K562 (cell line): ENCODE measurements around the gene GPX5. TPM values are rescaled to one million over a fixed set of nuclear protein-coding genes. Genes with fewer than 3 reads are reported as not detected.

Experiments
- BACH1 ChIP-seq: fragments of 200-800 bp; sonication (Bioruptor generic); IDR thresholded peaks from 2 replicates; pipeline ENCODE4 v1.6.1; 2016; ENCODE audit warnings: missing genetic modification characterization, missing compliant biosample characterization
- HIVEP1 ChIP-seq: fragments of 250-450 bp; sonication (Bioruptor Pico); IDR thresholded peaks from 2 replicates; pipeline ENCODE4 v1.4.0; 2020; ENCODE audit warnings: mild to moderate bottlenecking
- LCOR ChIP-seq: sonication (generic); formaldehyde crosslinking; IDR thresholded peaks from 2 replicates; pipeline ENCODE4 v1.8.0; 2022; ENCODE audit warnings: mild to moderate bottlenecking, missing genetic modification reagents
- MAFF ChIP-seq: IDR thresholded peaks from 2 replicates; pipeline ENCODE4 v1.6.1; 2012; ENCODE audit warnings: low read length, improper control_type of control experiment
- NCOA1 ChIP-seq: fragments of 450-650 bp; IDR thresholded peaks from 2 replicates; pipeline ENCODE4 v1.6.1; 2016; ENCODE audit warnings: low read depth
- PTTG1 ChIP-seq: fragments of 450-650 bp; IDR thresholded peaks from 2 replicates; pipeline ENCODE4 v1.6.1; 2016; ENCODE audit warnings: low read depth, mild to moderate bottlenecking, missing genetic modification characterization, missing compliant biosample characterization
- SP1 ChIP-seq: sonication (generic); formaldehyde crosslinking; IDR thresholded peaks from 2 replicates; pipeline ENCODE4 v1.8.1; 2022; ENCODE audit warnings: mild to moderate bottlenecking, missing genetic modification reagents
- SREBF2 ChIP-seq: sonication (generic); formaldehyde crosslinking; IDR thresholded peaks from 2 replicates; pipeline ENCODE4 v1.4.0; 2020; ENCODE audit warnings: mild to moderate bottlenecking, missing genetic modification reagents
- TRIM24 ChIP-seq, 2 experiments: fragments of 450-650 bp; IDR thresholded peaks; 2 replicates each; pipeline ENCODE4 v1.6.1; 2016
- ZNF184 ChIP-seq: sonication (generic); formaldehyde crosslinking; IDR thresholded peaks from 2 replicates; pipeline ENCODE4 v1.5.0; 2020; ENCODE audit warnings: missing genetic modification reagents
- ZNF551 ChIP-seq: fragments of 250-450 bp; sonication (Bioruptor Pico); IDR thresholded peaks from 2 replicates; pipeline ENCODE4 v1.5.0; 2021; ENCODE audit warnings: mild to moderate bottlenecking, moderate library complexity
- polyA plus RNA-seq, 8 experiments: library from polyadenylated mRNA; depleted of rRNA in 4 of 8; stranded (reverse) in 5 of 8; unstranded in 3 of 8; fragments of >200 nt; fragmentation: Nextera tagmentation in 2 of 8; fragmentation: Illumina TruSeq in 1 of 8; extraction: Ambion mirVana in 2 of 8; extraction: Trizol in 1 of 8; gene quantifications; 2 replicates each; pipeline versions ENCODE4 v1.2.1 to v1.2.3, GENCODE V29; 2011 to 2014; ENCODE audit warnings: inconsistent platforms in 1 of 8, missing spikeins in 1 of 8
- total RNA-seq, 7 experiments: library from RNA; depleted of rRNA in 6 of 7; stranded (reverse); fragments of >200 nt in 6 of 7; fragmentation: Illumina TruSeq in 2 of 7; extraction: Trizol in 2 of 7; gene quantifications; 2 replicates each; pipeline versions ENCODE4 v1.2.1 to v1.2.3, GENCODE V29; 2011 to 2021; ENCODE audit warnings: low replicate concordance in 1 of 7
- TF ChIP-seq, protein P1 (sequence below): fragments of 250-450 bp; sonication (Bioruptor Pico); IDR thresholded peaks from 2 replicates; pipeline ENCODE4 v1.4.0; 2020
- TF ChIP-seq, protein P2 (sequence below): fragments of 250-450 bp; sonication (Bioruptor Pico); IDR thresholded peaks from 2 replicates; pipeline ENCODE4 v1.5.1; 2021; ENCODE audit warnings: mild to moderate bottlenecking
- TF ChIP-seq, protein P3 (sequence below): sonication (generic); formaldehyde crosslinking; IDR thresholded peaks from 2 replicates; pipeline ENCODE4 v1.8.0; 2023; ENCODE audit warnings: missing genetic modification reagents, mild to moderate bottlenecking, borderline replicate concordance

GPX5 gene
- total and polyA plus RNA-seq, 9 of the 15 experiments (the other 6 are each of a cell fraction or from before 2014, with no cell fraction given): 0.07 to 0.18 (median 0.15) TPM; not detected in 6

DNA sequence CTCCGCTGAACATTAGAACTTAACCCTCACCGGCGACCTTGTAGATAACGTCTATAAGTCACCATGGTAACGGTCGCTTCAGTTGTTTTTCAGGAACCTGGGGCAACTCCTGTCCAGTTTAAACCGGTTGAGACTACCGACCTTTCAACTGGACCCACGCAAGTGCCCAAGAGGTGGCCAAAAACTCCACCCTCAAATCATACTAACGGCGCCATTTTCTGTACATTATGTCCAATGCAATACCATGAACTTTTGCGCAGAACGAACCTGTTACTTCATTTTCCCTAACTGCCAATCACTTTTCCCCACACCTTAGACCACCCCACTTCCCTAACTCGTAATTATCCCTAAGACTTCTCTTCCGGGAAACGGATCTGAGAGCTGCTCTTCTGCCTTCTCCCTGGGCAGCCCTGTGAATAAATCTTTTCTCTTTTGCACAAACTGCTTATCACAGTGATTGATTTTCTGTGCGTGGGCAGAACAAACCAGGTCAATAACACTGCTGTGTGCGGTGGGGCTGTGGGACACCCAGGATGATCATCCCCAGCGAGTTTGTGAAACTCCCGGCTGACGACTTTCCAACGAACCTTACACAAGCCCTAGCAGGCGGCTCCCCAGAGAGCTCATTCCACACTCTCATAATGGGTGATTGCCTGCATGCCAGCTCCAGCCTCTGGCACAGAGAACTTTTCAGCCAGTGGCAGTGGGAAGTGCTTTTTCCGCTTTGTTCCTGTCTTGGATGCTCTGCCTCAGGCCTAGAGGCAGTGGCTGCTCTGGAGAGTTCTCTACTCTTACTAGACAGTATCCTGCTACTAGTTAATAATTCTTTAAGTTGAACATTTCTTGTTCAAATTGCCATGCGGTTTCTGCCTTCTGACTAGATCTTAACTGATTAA, 28.6 kb downstream of the GPX5 start (continued):
- TF ChIP-seq, protein P1, sequence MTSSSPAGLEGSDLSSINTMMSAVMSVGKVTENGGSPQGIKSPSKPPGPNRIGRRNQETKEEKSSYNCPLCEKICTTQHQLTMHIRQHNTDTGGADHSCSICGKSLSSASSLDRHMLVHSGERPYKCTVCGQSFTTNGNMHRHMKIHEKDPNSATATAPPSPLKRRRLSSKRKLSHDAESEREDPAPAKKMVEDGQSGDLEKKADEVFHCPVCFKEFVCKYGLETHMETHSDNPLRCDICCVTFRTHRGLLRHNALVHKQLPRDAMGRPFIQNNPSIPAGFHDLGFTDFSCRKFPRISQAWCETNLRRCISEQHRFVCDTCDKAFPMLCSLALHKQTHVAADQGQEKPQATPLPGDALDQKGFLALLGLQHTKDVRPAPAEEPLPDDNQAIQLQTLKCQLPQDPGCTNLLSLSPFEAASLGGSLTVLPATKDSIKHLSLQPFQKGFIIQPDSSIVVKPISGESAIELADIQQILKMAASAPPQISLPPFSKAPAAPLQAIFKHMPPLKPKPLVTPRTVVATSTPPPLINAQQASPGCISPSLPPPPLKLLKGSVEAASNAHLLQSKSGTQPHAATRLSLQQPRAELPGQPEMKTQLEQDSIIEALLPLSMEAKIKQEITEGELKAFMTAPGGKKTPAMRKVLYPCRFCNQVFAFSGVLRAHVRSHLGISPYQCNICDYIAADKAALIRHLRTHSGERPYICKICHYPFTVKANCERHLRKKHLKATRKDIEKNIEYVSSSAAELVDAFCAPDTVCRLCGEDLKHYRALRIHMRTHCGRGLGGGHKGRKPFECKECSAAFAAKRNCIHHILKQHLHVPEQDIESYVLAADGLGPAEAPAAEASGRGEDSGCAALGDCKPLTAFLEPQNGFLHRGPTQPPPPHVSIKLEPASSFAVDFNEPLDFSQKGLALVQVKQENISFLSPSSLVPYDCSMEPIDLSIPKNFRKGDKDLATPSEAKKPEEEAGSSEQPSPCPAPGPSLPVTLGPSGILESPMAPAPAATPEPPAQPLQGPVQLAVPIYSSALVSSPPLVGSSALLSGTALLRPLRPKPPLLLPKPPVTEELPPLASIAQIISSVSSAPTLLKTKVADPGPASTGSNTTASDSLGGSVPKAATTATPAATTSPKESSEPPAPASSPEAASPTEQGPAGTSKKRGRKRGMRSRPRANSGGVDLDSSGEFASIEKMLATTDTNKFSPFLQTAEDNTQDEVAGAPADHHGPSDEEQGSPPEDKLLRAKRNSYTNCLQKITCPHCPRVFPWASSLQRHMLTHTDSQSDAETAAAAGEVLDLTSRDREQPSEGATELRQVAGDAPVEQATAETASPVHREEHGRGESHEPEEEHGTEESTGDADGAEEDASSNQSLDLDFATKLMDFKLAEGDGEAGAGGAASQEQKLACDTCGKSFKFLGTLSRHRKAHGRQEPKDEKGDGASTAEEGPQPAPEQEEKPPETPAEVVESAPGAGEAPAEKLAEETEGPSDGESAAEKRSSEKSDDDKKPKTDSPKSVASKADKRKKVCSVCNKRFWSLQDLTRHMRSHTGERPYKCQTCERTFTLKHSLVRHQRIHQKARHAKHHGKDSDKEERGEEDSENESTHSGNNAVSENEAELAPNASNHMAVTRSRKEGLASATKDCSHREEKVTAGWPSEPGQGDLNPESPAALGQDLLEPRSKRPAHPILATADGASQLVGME (CRISPR knock-in tag): peak; percentile 39; the same call in 1 of the 2 replicates
- TF ChIP-seq TRIM24 (IDR thresholded peaks at IDR 0.05) (peak in 1 of 2 experiments; percentile 75; a peak in 2 of 4 replicates), MAFF (no peak), BACH1 (tag) (peak; percentile 90), ZNF551 (CRISPR knock-in tag) (no peak), HIVEP1 (no peak), NCOA1 (peak; percentile 69), SREBF2 (no peak), ZNF184 (CRISPR knock-in tag) (no peak), SP1 (no peak; the same call in 1 of the 2 replicates), PTTG1 (tag) (peak; percentile 84), LCOR (0 out of 2 replicates have a peak, but pooled peaks have one; percentile 53)
- TF ChIP-seq, protein P2, sequence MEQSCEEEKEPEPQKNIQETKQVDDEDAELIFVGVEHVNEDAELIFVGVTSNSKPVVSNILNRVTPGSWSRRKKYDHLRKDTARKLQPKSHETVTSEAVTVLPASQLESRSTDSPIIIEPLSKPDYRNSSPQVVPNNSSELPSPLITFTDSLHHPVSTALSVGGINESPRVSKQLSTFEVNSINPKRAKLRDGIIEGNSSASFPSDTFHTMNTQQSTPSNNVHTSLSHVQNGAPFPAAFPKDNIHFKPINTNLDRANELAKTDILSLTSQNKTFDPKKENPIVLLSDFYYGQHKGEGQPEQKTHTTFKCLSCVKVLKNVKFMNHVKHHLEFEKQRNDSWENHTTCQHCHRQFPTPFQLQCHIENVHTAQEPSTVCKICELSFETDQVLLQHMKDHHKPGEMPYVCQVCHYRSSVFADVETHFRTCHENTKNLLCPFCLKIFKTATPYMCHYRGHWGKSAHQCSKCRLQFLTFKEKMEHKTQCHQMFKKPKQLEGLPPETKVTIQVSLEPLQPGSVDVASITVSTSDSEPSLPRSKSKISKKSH: no peak
- TF ChIP-seq, protein P3, sequence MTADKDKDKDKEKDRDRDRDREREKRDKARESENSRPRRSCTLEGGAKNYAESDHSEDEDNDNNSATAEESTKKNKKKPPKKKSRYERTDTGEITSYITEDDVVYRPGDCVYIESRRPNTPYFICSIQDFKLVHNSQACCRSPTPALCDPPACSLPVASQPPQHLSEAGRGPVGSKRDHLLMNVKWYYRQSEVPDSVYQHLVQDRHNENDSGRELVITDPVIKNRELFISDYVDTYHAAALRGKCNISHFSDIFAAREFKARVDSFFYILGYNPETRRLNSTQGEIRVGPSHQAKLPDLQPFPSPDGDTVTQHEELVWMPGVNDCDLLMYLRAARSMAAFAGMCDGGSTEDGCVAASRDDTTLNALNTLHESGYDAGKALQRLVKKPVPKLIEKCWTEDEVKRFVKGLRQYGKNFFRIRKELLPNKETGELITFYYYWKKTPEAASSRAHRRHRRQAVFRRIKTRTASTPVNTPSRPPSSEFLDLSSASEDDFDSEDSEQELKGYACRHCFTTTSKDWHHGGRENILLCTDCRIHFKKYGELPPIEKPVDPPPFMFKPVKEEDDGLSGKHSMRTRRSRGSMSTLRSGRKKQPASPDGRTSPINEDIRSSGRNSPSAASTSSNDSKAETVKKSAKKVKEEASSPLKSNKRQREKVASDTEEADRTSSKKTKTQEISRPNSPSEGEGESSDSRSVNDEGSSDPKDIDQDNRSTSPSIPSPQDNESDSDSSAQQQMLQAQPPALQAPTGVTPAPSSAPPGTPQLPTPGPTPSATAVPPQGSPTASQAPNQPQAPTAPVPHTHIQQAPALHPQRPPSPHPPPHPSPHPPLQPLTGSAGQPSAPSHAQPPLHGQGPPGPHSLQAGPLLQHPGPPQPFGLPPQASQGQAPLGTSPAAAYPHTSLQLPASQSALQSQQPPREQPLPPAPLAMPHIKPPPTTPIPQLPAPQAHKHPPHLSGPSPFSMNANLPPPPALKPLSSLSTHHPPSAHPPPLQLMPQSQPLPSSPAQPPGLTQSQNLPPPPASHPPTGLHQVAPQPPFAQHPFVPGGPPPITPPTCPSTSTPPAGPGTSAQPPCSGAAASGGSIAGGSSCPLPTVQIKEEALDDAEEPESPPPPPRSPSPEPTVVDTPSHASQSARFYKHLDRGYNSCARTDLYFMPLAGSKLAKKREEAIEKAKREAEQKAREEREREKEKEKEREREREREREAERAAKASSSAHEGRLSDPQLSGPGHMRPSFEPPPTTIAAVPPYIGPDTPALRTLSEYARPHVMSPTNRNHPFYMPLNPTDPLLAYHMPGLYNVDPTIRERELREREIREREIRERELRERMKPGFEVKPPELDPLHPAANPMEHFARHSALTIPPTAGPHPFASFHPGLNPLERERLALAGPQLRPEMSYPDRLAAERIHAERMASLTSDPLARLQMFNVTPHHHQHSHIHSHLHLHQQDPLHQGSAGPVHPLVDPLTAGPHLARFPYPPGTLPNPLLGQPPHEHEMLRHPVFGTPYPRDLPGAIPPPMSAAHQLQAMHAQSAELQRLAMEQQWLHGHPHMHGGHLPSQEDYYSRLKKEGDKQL (CRISPR knock-in tag): no peak
